MCF 10A (cell line): ENCODE data around the gene GABRA5. TPM values are rescaled to one million over a fixed set of nuclear protein-coding genes. Genes with fewer than 3 reads are reported as not detected.

Experiments
- BruUV-seq: library from RNA; stranded (reverse); fragments of 400-500 nt; replicated peaks from 2 replicates; lab custom pipeline; 2021; lab: Mats Ljungman, UMichigan
- CTCF ChIA-PET: fragments of 300-600 bp; sonication (Branson Sonifier 250); formaldehyde crosslinking; extraction: SDS; loops from one replicate; lab custom pipeline; 2021; ENCODE audit warnings: antibody characterized with exemption, inconsistent platforms; lab: Yijun Ruan, JAX
- POLR2A ChIA-PET: fragments of 300-600, 350-650 bp; sonication (Branson Sonifier 250); formaldehyde crosslinking; extraction: SDS; loops from one replicate; lab custom pipeline; 2020; ENCODE audit warnings: antibody characterized with exemption, inconsistent platforms; lab: Yijun Ruan, JAX
- DNase-seq: peaks from one replicate; pipeline ENCODE4 v3.0.0-alpha.2; 2018; ENCODE audit not compliant: unreplicated experiment
- H3K27ac Mint-ChIP-seq: one replicate; pipeline ENCODE4 v1.8.0; 2022; ENCODE audit warnings: mild to moderate bottlenecking, low read depth, mixed read lengths; ENCODE audit not compliant: unreplicated experiment
- H3K27me3 Mint-ChIP-seq: one replicate; pipeline ENCODE4 v1.8.0; 2022; ENCODE audit warnings: mixed read lengths; ENCODE audit not compliant: insufficient read depth, unreplicated experiment
- H3K36me3 Mint-ChIP-seq: one replicate; pipeline ENCODE4 v1.8.0; 2022; ENCODE audit warnings: mild to moderate bottlenecking, moderate library complexity, mixed read lengths; ENCODE audit not compliant: insufficient read depth, unreplicated experiment
- H3K4me1 Mint-ChIP-seq: one replicate; pipeline ENCODE4 v1.8.0; 2022; ENCODE audit warnings: mixed read lengths; ENCODE audit not compliant: insufficient read depth, unreplicated experiment
- H3K4me3 Mint-ChIP-seq: one replicate; pipeline ENCODE4 v1.8.0; 2022; ENCODE audit warnings: mild to moderate bottlenecking, moderate library complexity, mixed read lengths; ENCODE audit not compliant: unreplicated experiment
- H3K9me3 Mint-ChIP-seq: one replicate; pipeline ENCODE4 v1.8.0; 2022; ENCODE audit warnings: mixed read lengths; ENCODE audit not compliant: unreplicated experiment
- intact Hi-C: fragments of 100-400 bp; cut with micrococcal nuclease; formaldehyde crosslinking; loops from 2 replicates; pipeline ENCODE4 v1.14.1; 2022
- total RNA-seq: library from RNA; stranded (reverse); gene quantifications from 2 replicates; pipeline ENCODE4 v1.2.3, GENCODE V29; 2022
- TF ChIP-seq, protein P1 (sequence below): fragments of 200-600 bp; IDR thresholded peaks from one replicate; pipeline ENCODE4 v1.8.0; 2022; ENCODE audit warnings: antibody characterized with exemption, mild to moderate bottlenecking; ENCODE audit not compliant: unreplicated experiment

GABRA5 gene
- total RNA-seq, 1 experiment from 2014 or later = not detected

DNA sequence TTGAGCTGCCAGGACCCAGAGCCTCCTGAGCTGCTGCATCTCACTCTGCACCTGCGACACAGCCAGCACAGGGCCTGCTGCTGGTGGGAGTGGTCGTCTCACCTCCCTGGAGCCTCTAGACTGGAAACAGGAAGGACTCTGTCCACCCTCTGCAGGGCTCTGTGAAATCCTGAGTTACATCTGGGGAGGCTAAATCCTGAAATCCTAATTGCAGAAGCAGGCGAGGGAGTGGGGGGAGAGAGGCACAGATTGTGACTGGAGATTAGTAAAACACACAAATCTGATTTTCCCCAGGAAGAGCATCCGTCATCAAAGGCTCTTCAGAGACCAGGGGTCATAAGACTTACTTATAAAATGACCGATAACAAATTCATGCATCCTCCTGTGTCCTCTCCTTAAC, 72.5 kb downstream of the GABRA5 start:
- no peak overlapping the region for H3K27ac Mint-ChIP-seq

DNA sequence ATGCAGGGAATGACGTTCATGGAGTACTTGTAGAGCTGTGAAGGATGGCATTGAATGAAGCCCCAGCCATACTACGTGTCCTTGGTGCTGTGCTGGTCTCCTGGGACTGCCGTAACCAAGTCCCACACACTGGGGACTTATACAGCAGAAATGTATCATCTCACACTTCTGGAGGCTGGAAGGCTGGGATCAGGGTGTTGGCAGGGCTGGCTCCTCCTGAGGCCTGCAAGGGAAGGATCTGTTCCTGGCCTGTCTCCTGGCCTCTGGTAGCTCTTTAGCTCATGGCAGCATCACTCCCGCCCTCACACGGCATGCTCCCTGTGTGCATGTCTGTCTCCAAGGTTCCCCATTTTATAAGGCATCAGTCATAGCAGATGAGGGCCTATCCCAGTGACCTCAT, 74.6 kb downstream of the GABRA5 start:
- no peaks in the 10 kb centered on the region for H3K27me3 Mint-ChIP-seq
- no TSS peak for BruUV-seq
- H3K27ac Mint-ChIP-seq = no peak overlapping the region
- CTCF ChIA-PET = no interaction called here
- no peaks in the 10 kb centered on the region for H3K4me1 Mint-ChIP-seq
- intact Hi-C loops = no loop called here
- H3K4me3 Mint-ChIP-seq = no peak overlapping the region
- POLR2A ChIA-PET = no interaction called here
- DNase-seq = no peak
- peaks cover 19% of the 10 kb centered on the region for H3K9me3 Mint-ChIP-seq
- TF ChIP-seq, protein P1, sequence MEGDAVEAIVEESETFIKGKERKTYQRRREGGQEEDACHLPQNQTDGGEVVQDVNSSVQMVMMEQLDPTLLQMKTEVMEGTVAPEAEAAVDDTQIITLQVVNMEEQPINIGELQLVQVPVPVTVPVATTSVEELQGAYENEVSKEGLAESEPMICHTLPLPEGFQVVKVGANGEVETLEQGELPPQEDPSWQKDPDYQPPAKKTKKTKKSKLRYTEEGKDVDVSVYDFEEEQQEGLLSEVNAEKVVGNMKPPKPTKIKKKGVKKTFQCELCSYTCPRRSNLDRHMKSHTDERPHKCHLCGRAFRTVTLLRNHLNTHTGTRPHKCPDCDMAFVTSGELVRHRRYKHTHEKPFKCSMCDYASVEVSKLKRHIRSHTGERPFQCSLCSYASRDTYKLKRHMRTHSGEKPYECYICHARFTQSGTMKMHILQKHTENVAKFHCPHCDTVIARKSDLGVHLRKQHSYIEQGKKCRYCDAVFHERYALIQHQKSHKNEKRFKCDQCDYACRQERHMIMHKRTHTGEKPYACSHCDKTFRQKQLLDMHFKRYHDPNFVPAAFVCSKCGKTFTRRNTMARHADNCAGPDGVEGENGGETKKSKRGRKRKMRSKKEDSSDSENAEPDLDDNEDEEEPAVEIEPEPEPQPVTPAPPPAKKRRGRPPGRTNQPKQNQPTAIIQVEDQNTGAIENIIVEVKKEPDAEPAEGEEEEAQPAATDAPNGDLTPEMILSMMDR = no peak
- no peaks in the 10 kb centered on the region for H3K36me3 Mint-ChIP-seq

More for the DNA sequence above, 72.5 kb downstream of the GABRA5 start:
- H3K36me3 Mint-ChIP-seq = no peaks in the 10 kb centered on the region
- ChIA-PET CTCF (no interaction called here), POLR2A (no interaction called here)
- no peak overlapping the region for H3K4me3 Mint-ChIP-seq
- H3K27me3 Mint-ChIP-seq = no peaks in the 10 kb centered on the region
- peaks cover 23% of the 10 kb centered on the region for H3K9me3 Mint-ChIP-seq
- H3K4me1 Mint-ChIP-seq = no peaks in the 10 kb centered on the region
- no TSS peak for BruUV-seq
- intact Hi-C loops = no loop called here
- no peak for DNase-seq
- TF ChIP-seq, protein P1 = no peak

DNA sequence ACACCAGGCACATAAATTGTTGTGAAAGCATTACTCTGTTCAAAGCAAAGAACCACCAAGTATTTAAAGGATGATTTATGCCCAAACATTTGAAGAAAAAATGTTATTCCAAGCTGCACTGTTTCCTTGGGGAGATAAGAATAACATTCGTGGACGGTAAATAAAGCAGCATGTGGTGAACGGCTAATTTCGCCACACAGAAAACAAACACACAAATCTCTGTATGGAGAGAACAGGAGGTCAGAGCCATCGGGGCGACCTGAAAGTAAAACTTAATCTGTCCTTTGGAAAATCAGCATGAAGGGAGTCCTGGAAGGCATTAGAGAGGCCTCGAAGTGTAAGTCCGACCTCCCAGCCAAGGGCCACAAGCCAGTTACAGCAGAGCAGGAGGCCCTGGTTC, 77.0 kb downstream of the GABRA5 start:
- intact Hi-C loops = no loop called here

DNA sequence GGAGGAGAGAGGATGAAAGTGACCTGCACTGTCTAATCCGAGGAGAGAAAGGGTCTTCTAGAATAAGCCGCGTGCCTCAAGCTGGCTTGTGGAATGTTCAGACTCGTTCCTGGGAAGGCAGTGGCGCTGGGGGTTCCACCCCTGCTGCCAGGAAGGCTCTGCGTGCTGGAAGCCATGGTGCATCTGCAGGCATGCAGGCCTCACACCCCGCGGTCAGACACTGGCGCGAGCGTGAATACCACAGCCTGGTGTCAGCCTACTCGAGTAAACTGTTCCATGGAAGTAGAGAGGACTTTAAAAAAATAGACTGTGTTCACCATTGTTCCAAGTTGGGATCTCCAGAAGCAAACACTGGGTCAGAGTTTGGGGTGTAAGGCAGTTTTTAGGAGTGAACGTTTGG, 78.2 kb downstream of the GABRA5 start:
- TF ChIP-seq, protein P1 = no peak
- no peaks in the 10 kb centered on the region for H3K36me3 Mint-ChIP-seq
- H3K4me1 Mint-ChIP-seq = no peaks in the 10 kb centered on the region
- H3K9me3 Mint-ChIP-seq = peaks cover 27% of the 10 kb centered on the region
- no peak overlapping the region for H3K4me3 Mint-ChIP-seq
- intact Hi-C loops = no loop called here
- ChIA-PET CTCF (no interaction called here), POLR2A (no interaction called here)
- no peaks in the 10 kb centered on the region for H3K27me3 Mint-ChIP-seq
- no TSS peak for BruUV-seq
- H3K27ac Mint-ChIP-seq = no peak overlapping the region
- no peak for DNase-seq

More for the DNA sequence above, 77.0 kb downstream of the GABRA5 start:
- Mint-ChIP-seq H3K27me3 (no peaks in the 10 kb centered on the region), H3K4me3 (no peak overlapping the region), H3K36me3 (no peaks in the 10 kb centered on the region), H3K9me3 (peaks cover 27% of the 10 kb centered on the region), H3K4me1 (no peaks in the 10 kb centered on the region), H3K27ac (no peak overlapping the region)
- POLR2A ChIA-PET = no interaction called here
- DNase-seq = no peak
- CTCF ChIA-PET = no interaction called here
- no TSS peak for BruUV-seq
- TF ChIP-seq, protein P1 = no peak
